HAP-1 (cell line): ENCODE results near the gene IQCE.
A peak's percentile ranks its signal among the peaks of the same experiment; 100 is the strongest.

Source experiments
- DNase-seq, 2 experiments: peaks; one replicate each; pipeline ENCODE4 v3.0.0-alpha.2; 2016 to 2020; ENCODE audit warnings: low spot score in 2 of 2
- H3K27me3 ChIP-seq: fragments of 250-450 bp; sonication (Bioruptor Pico); 2 replicates; pipeline ENCODE4 v1.5.1; 2020; ENCODE audit warnings: low read depth, mild to moderate bottlenecking, moderate library complexity
- H3K36me3 ChIP-seq: fragments of 250-450 bp; sonication (Bioruptor Pico); replicated peaks from 2 replicates; pipeline ENCODE4 v1.5.1; 2020; ENCODE audit warnings: mild to moderate bottlenecking
- H3K4me1 ChIP-seq: fragments of 250-450 bp; sonication (Bioruptor Pico); 2 replicates; pipeline ENCODE4 v1.5.1; 2020; ENCODE audit warnings: mild to moderate bottlenecking
- H3K4me3 ChIP-seq: fragments of 250-450 bp; sonication (Bioruptor Pico); 2 replicates; pipeline ENCODE4 v1.5.1; 2020; ENCODE audit warnings: mild to moderate bottlenecking, moderate library complexity
- H3K9me3 ChIP-seq: fragments of 250-450 bp; sonication (Bioruptor Pico); 2 replicates; pipeline ENCODE4 v1.5.1; 2020; ENCODE audit warnings: mild to moderate bottlenecking, moderate library complexity
- in situ Hi-C: fragments of 300-500 bp; cut with MboI; formaldehyde crosslinking; loops from 3 replicates; pipeline ENCODE4 v1.14.3; 2020; ENCODE audit warnings: low sequenced_read_pairs, inconsistent platforms, mixed read lengths

Gene IQCE

GRCh38 chr7:2517678-2518507 lies 40.9 kb upstream of the IQCE start:
- Histone ChIP-seq H3K4me1 (peaks cover 18% of the 10 kb centered on the region), H3K36me3 (no peaks in the 10 kb centered on the region), H3K27me3 (no peaks in the 10 kb centered on the region), H3K9me3 (no peaks in the 10 kb centered on the region), H3K4me3 (no peak overlapping the region)
- in situ Hi-C loops: no loop called here
- no peak for DNase-seq

DNA sequence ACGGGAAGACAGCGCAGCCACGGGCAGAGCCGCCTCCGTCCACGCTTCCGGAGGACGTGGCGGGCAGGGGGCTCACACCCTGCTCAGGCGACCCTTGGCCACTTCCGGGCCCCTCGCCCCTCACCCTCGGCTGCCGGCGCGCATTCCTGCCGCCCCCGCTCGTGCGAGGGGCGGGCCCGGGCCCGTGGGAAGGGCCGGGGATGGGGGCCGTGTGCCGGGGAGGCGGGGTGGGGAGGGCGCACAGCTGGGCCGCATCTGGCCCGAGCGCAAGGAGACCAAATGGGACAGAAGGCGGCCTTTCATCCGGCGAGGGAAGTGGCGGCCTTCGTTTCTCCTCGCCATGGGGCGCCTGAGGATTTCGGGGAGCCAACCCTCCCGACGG lies 40.1 kb upstream of the IQCE start:
- Histone ChIP-seq H3K27me3 (no peaks in the 10 kb centered on the region), H3K4me3 (no peak overlapping the region), H3K9me3 (no peaks in the 10 kb centered on the region), H3K4me1 (peaks cover 26% of the 10 kb centered on the region), H3K36me3 (no peaks in the 10 kb centered on the region)
- in situ Hi-C loops: no loop called here
- no peak for DNase-seq

GRCh38 chr7:2519119-2519930 lies 39.5 kb upstream of the IQCE start, which contains the start of gene LFNG:
LFNG (plus strand) TSS chr7:2519774; CDS start chr7:2519862, 88 bp downstream.
- peak; percentile 84 to 91 for DNase-seq
- Histone ChIP-seq H3K4me1 (peaks cover 32% of the 10 kb centered on the region), H3K4me3 (peak within 1 kb of the TSS; percentile 42), H3K27me3 (no peaks in the 10 kb centered on the region), H3K36me3 (no peaks in the 10 kb centered on the region), H3K9me3 (no peaks in the 10 kb centered on the region)
- in situ Hi-C loops: no loop called here

DNA sequence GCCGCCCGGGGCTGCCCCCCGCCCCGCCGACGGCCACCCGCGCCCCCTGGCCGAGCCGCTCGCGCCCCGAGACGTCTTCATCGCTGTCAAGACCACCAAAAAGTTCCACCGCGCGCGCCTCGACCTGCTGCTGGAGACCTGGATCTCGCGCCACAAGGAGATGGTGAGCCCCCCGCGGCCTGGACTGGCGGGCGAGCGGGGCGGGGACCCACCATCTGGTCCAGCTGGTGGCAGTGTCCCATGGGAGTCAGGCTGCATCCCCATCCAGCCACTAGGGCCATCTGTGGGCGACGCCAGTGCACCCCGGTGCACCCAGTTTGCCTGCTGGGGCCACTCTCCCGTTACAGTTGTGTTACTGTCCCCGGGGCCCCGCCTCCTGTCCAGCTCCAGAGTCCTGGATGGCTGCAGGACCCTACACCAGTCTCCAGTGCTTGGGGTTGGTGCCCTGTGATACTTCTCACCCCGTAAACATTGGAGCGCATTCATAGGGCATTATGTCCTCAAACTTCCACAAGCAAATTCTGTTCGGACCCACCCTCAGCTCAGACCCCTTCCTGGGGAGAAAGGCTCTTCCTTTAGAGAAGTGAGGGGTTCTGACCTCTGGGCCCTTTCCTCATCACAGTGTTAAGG lies 38.5 kb upstream of the IQCE start:
- Histone ChIP-seq H3K9me3 (no peaks in the 10 kb centered on the region), H3K4me3 (peak overlapping the region; percentile 42), H3K36me3 (no peaks in the 10 kb centered on the region; the same call in 1 of the 2 replicates), H3K4me1 (peaks cover 40% of the 10 kb centered on the region), H3K27me3 (no peaks in the 10 kb centered on the region)
- in situ Hi-C loops: no loop called here
- peak in 1 of 2 experiments; percentile 55 for DNase-seq

- H3K4me1 ChIP-seq: peaks cover 40% of the 10 kb centered on the region
- no peaks in the 10 kb centered on the region for H3K9me3 ChIP-seq
- H3K36me3 ChIP-seq: peaks cover 4% of the 10 kb centered on the region
- DNase-seq: peak in 1 of 2 experiments; percentile 40
- H3K4me3 ChIP-seq: peak overlapping the region; percentile 42
- in situ Hi-C loops: no loop called here
- H3K27me3 ChIP-seq: no peaks in the 10 kb centered on the region
Observed at GRCh38 chr7:2520761-2521290, 38.0 kb upstream of the IQCE start.

GRCh38 chr7:2521341-2521745 lies 37.4 kb upstream of the IQCE start:
- peaks cover 4% of the 10 kb centered on the region for H3K36me3 ChIP-seq
- peaks cover 40% of the 10 kb centered on the region for H3K4me1 ChIP-seq
- DNase-seq: no peak
- in situ Hi-C loops: no loop called here
- H3K27me3 ChIP-seq: no peaks in the 10 kb centered on the region
- peak overlapping the region; percentile 42 for H3K4me3 ChIP-seq
- H3K9me3 ChIP-seq: no peaks in the 10 kb centered on the region

DNA sequence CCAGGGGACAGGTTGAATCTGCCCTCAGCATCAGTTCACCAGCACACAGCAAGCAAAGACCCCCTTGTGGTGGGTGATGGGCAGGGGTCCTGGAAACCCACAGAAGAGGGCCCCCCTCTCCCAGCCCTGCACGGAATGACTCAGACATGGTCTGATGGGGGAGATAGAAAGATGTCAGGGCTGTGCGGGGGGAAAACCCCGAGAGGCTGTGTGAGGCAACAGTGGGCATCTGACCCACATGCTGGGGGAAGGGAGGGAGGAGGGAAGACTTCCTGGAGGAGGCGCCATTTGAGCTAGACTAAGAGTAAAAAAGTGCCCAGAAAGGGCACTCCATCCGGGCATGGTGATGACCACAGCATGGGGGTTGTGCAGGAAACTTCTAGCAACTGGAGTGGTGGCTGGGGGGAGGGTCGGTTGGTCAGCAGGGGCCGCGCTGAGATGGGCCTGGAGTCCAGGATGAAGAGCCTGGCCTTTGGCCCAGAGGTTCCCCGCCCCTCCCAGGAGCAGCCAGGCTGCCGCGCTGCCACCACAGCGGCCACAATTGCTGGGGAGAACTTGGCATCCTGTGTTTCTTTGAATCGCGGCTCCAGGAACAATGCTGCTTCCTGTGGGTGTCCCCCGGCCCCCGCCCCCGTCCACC lies 36.7 kb upstream of the IQCE start:
- in situ Hi-C loops: no loop called here
- Histone ChIP-seq H3K9me3 (no peaks in the 10 kb centered on the region), H3K4me3 (no peak overlapping the region), H3K27me3 (no peaks in the 10 kb centered on the region), H3K36me3 (peaks cover 4% of the 10 kb centered on the region), H3K4me1 (peaks cover 40% of the 10 kb centered on the region)
- no peak for DNase-seq

- Histone ChIP-seq H3K9me3 (no peaks in the 10 kb centered on the region), H3K4me1 (peaks cover 40% of the 10 kb centered on the region), H3K4me3 (no peak overlapping the region), H3K36me3 (peaks cover 4% of the 10 kb centered on the region), H3K27me3 (no peaks in the 10 kb centered on the region)
- in situ Hi-C loops: no loop called here
- DNase-seq: peak; percentile 78 to 81
Observed at GRCh38 chr7:2522780-2523433, 35.9 kb upstream of the IQCE start.

DNA sequence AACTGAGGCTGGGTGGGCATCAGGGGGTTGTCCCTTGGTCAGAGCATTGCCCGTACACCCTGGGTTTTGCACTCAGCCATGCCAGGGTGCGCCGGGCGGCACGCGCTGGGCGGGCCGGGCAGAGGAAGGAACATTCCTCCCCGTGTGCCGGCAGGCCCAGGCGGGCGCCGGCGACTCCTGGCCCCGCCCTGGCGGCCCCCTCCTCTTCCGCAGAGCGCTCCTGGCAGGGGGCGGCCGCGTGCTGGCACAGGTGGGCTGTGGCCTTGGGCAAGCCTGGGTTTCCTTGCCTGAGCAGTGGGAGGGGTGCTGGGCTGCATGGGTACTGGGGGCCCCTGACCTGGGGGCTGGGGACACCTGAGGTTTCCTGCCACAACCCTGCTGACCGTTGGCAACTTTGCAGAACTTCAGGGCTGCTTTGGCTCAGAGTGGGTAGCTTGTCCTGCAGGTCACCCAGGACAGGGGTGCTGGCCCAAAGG lies 35.3 kb upstream of the IQCE start:
- in situ Hi-C loops: no loop called here
- no peak overlapping the region for H3K4me3 ChIP-seq
- H3K4me1 ChIP-seq: peaks cover 40% of the 10 kb centered on the region
- no peaks in the 10 kb centered on the region for H3K9me3 ChIP-seq
- H3K36me3 ChIP-seq: peaks cover 4% of the 10 kb centered on the region
- DNase-seq: no peak
- H3K27me3 ChIP-seq: no peaks in the 10 kb centered on the region

DNA sequence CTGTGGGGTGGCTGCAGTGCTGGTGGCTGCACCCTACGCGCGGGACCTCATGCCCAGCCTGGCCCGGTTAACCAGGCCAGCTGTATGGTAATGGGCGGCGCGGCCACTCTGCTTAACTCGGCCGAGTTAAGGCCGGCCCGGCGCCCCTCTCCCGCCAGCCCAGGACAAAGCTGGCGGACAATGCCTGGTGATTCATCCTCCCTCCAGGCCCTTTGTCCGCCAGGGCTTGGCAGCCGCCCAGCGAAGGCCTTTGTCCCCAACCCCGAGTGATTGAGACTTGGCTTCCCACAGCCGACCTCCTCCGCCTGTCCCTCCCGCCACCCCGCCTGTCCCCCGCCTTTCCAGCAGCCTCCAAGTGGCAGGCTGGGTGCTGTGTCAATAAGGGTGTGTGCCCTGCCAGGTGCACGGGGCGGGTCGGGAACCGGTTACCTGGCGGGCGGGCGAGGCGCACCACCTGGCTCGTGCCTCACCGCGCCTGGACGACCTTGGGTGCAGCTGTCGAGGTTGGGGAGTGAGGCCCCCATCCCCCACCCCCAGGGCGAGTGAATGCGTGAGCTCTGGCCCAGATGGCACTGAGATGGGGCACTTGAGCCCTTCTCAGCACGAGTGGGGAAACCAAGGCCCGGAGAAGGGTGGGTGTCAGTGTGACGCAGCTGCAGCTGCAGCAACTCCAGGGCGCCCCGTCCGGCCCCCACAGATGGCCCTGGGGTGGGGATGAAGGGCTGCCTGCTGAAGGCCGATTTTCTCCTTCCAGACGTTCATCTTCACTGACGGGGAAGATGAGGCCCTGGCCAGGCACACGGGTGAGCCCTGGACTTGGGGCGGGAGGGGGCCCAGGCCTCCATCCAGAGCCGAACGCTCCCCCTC lies 34.6 kb upstream of the IQCE start:
- in situ Hi-C loops: no loop called here
- peaks cover 36% of the 10 kb centered on the region for H3K4me1 ChIP-seq
- peaks cover 4% of the 10 kb centered on the region for H3K36me3 ChIP-seq
- peak; percentile 74 to 92 for DNase-seq
- H3K27me3 ChIP-seq: no peaks in the 10 kb centered on the region
- no peaks in the 10 kb centered on the region for H3K9me3 ChIP-seq
- peak overlapping the region; percentile 6; the same call in 1 of the 2 replicates for H3K4me3 ChIP-seq

- in situ Hi-C loops: no loop called here
- Histone ChIP-seq H3K4me3 (no peak overlapping the region), H3K27me3 (no peaks in the 10 kb centered on the region), H3K4me1 (peaks cover 36% of the 10 kb centered on the region), H3K36me3 (peaks cover 4% of the 10 kb centered on the region), H3K9me3 (no peaks in the 10 kb centered on the region)
- peak; percentile 29 to 75 for DNase-seq
Observed at GRCh38 chr7:2524808-2525657, 33.7 kb upstream of the IQCE start.
